ENCODE measurements around the gene TCAF1.
"Not testable (repeated sequence)": the region's sequence is repeated elsewhere in the genome, so short reads cannot be mapped to it uniquely, and the experiment has no call there.

Gene TCAF1

DNA sequence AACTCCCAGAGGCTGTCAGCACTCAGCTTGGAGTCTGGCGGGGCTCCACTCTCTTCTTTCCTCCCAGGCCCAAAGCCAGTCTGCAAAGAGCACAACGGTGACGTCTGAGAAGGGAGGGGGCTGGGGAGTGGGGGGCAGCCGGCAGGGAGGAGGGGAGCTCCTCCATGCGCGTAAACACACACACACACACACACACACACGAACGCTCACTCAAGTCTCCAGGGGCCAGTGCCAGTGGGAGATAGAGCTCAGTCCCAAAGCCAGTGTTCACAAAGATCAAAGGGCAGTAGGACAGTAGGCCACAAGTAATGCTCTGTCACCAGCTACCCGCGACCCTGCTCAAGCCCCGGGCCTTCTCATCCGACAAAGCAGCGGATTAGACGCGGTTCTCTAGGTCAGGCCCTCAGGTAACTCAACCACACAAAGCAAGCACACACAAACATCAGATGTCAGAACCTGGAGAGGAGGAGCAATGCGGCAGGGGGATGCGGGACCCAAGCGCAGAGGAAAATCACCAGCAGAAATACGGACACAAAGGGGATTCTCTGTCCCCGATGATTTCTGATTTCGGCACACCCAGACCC is 19.9 kb downstream of the TCAF1 start:
- Histone ChIP-seq H3K27me3 (ENCODE audit: control insufficient read depth, insufficient read depth, low read length) (no peaks in the 10 kb centered on the region), H3K4me1 (ENCODE audit: control insufficient read depth, insufficient read depth, low read length) (no peaks in the 10 kb centered on the region), H3K9me3 (replicated peaks; ENCODE audit: low read length) (no peaks in the 10 kb centered on the region), H3K36me3 (ENCODE audit: insufficient read depth, low read length) (peaks cover 3% of the 10 kb centered on the region), H3K4me2 (ENCODE audit: low read length) (peak overlapping the region; percentile 85), H3K4me3 (ENCODE audit: low read length) (peak overlapping the region; percentile 80), H3K9ac (ENCODE audit: low read depth, low read length) (peak overlapping the region; percentile 75)

DNA sequence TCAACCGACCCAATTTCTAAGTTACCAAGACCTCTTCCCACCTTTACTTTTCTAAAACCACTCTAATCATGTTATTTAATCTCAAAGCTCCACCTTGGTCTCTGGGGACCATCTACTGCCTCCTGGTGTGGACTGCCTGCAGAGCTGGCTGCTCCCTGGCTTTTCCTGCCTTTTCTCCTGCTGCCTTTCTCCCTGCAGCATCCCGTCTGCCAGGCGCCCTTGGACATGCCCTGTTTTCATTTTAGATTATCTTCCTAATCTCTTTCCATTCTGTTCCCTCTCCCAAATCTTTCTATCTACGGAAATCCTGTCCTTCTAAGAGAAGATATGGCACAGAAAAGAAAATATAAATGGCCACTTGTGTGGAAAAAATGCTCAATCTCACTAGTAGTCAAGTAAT is 23.1 kb downstream of the TCAF1 start:
- Histone ChIP-seq H3K27me3 (ENCODE audit: control insufficient read depth, insufficient read depth, low read length) (no peaks in the 10 kb centered on the region), H3K4me3 (ENCODE audit: low read length) (no peak overlapping the region), H3K36me3 (ENCODE audit: insufficient read depth, low read length) (peaks cover 27% of the 10 kb centered on the region), H3K4me1 (ENCODE audit: control insufficient read depth, insufficient read depth, low read length) (no peaks in the 10 kb centered on the region), H3K9ac (ENCODE audit: low read depth, low read length) (no peak overlapping the region), H3K9me3 (replicated peaks; ENCODE audit: low read length) (no peaks in the 10 kb centered on the region), H3K4me2 (ENCODE audit: low read length) (no peak overlapping the region)

DNA sequence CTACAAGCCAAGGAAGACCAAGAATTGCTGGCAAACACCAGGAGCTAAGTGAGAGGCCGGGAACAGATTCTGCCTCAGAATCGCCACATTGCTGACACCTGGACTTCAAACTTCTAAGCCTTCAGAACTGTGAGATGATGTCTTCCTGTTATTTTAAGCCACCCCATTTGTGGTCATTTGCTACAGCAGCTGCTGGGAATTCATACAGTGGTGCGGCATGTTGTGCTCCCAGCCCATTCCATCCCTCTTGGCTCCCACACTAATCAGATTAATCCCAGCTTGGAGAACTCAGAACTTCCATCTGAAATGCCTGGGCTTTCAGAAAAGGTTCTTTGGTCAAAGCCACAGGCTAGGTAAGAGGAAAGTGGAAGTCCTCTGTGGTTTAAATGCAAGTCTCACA is 24.9 kb downstream of the TCAF1 start:
- Histone ChIP-seq H3K9me3 (replicated peaks; ENCODE audit: low read length) (no peaks in the 10 kb centered on the region), H3K4me2 (ENCODE audit: low read length) (no peak overlapping the region), H3K9ac (ENCODE audit: low read depth, low read length) (no peak overlapping the region), H3K4me1 (ENCODE audit: control insufficient read depth, insufficient read depth, low read length) (no peaks in the 10 kb centered on the region), H3K36me3 (ENCODE audit: insufficient read depth, low read length) (peaks cover 27% of the 10 kb centered on the region), H3K27me3 (ENCODE audit: control insufficient read depth, insufficient read depth, low read length) (no peaks in the 10 kb centered on the region), H3K4me3 (ENCODE audit: low read length) (no peak overlapping the region)

DNA sequence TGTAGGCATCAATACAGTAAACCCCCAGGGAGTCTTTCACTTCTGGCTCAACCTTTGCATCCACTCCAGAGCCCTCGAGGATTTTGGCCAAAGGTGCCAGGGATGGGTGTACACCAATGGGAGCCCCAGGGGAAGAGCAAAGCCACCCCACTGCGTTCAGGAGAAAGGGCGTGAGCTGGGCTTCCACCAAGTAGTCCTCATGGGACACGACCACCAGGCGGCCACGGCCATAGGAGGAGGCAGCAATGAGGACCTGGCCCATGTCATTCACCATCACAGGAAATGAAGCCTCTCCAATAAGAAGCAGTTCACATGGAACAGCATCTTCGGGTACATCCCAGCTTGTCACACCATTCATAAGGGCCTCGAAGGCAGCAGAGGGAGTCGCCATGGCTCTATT is 25.8 kb downstream of the TCAF1 start:
- H3K9ac ChIP-seq (ENCODE audit: low read depth, low read length): no peak overlapping the region
- H3K9me3 ChIP-seq (replicated peaks; ENCODE audit: low read length): no peaks in the 10 kb centered on the region
- no peak overlapping the region for H3K4me3 ChIP-seq (ENCODE audit: low read length)
- no peaks in the 10 kb centered on the region for H3K4me1 ChIP-seq (ENCODE audit: control insufficient read depth, insufficient read depth, low read length)
- no peak overlapping the region for H3K4me2 ChIP-seq (ENCODE audit: low read length)
- no peaks in the 10 kb centered on the region for H3K27me3 ChIP-seq (ENCODE audit: control insufficient read depth, insufficient read depth, low read length)
- peaks cover 27% of the 10 kb centered on the region for H3K36me3 ChIP-seq (ENCODE audit: insufficient read depth, low read length)

DNA sequence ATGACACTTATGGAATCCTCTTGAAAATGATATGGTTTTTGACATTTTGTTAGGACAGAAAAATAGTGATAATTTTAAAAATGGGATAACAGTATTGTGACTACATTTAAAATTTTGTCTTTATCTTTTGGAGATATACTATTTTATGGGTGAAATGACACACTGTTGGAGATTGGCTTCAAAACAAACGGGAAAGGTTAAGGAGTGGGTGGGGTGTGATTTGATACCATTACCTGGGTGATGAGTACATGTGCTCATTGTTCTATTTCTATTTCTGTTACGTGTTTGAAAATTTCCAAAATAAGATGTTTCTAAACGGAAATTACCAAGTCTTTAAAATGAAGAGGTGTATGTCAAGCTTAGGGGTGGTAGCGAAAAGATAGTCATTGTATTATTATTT is 28.7 kb downstream of the TCAF1 start:
- not testable (repeated sequence) for H3K4me2 ChIP-seq (ENCODE audit: low read length); H3K9me3 ChIP-seq (replicated peaks; ENCODE audit: low read length); H3K9ac ChIP-seq (ENCODE audit: low read depth, low read length)

DNA sequence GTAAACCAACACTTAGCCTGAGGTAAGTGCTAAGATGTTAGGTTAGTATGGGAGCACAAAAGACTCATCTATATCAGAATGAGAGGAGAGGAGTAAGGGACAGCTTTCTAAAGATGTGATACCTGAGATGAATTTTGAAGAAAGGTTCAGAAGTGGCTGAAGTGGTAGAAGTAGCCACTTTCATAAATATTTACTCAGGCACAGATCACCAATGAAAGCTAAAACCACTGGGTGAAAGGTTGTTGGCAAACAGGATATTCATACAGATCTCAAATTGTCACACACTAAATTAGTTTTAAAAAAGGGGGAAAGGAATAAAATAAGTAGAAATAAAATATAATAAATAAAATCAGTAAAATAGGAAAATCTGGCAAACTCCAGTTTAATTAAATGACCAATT is 30.4 kb downstream of the TCAF1 start:
- not testable (repeated sequence) for H3K4me2 ChIP-seq (ENCODE audit: low read length); H3K4me1 ChIP-seq (ENCODE audit: control insufficient read depth, insufficient read depth, low read length); H3K4me3 ChIP-seq (ENCODE audit: low read length); H3K27me3 ChIP-seq (ENCODE audit: control insufficient read depth, insufficient read depth, low read length); H3K9ac ChIP-seq (ENCODE audit: low read depth, low read length); H3K9me3 ChIP-seq (replicated peaks; ENCODE audit: low read length)
- H3K36me3 ChIP-seq (ENCODE audit: insufficient read depth, low read length): peaks cover 20% of the 10 kb centered on the region

More for the DNA sequence above, 28.7 kb downstream of the TCAF1 start:
- not testable (repeated sequence) for H3K4me1 ChIP-seq (ENCODE audit: control insufficient read depth, insufficient read depth, low read length); H3K4me3 ChIP-seq (ENCODE audit: low read length); H3K27me3 ChIP-seq (ENCODE audit: control insufficient read depth, insufficient read depth, low read length)
- H3K36me3 ChIP-seq (ENCODE audit: insufficient read depth, low read length): peaks cover 24% of the 10 kb centered on the region

DNA sequence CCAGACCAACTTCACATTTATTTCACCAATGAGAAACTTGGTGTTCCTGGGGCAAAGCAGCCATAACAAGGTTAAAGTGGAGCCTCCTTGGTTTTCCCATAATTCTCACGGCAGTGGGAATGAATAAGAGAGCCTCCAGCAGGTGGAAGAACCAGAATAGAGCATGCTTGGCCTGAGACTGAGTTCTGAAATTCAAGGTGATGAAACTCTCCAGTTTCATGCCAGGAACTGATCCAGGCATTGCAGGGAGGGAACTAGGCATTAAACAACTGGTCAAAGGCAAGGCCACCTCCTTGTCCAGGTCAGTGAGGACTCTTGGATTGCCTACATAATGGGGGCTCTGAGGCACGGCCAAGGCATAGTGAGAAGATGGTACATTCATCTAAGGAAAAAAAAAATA is 44.0 kb downstream of the TCAF1 start:
- H3K4me3 ChIP-seq (ENCODE audit: low read length); H3K4me2 ChIP-seq (ENCODE audit: low read length); H3K27me3 ChIP-seq (ENCODE audit: control insufficient read depth, insufficient read depth, low read length); H3K36me3 ChIP-seq (ENCODE audit: insufficient read depth, low read length); H3K4me1 ChIP-seq (ENCODE audit: control insufficient read depth, insufficient read depth, low read length); H3K9me3 ChIP-seq (replicated peaks; ENCODE audit: low read length); H3K9ac ChIP-seq (ENCODE audit: low read depth, low read length): not testable (repeated sequence)

DNA sequence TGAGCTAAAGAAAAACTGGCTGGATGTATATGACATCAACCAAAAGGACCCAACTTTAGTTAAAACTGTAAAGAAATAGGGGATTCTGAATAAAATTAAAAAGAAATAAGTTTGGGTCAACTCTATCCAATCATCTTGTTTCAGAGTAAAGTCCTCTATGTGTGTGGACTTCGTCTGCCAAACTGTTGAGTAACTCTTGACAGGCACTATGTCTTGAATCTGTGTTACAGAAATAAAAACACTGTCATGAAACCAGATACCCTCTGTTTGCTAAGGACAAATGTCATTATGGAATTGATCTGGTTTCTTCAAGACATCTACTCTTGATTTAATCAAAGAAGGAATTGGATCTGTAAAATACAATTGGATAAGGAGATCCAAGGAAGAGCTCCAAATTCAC is 46.5 kb downstream of the TCAF1 start:
- H3K9ac ChIP-seq (ENCODE audit: low read depth, low read length); H3K36me3 ChIP-seq (ENCODE audit: insufficient read depth, low read length); H3K9me3 ChIP-seq (replicated peaks; ENCODE audit: low read length); H3K27me3 ChIP-seq (ENCODE audit: control insufficient read depth, insufficient read depth, low read length); H3K4me2 ChIP-seq (ENCODE audit: low read length); H3K4me3 ChIP-seq (ENCODE audit: low read length); H3K4me1 ChIP-seq (ENCODE audit: control insufficient read depth, insufficient read depth, low read length): not testable (repeated sequence)

DNA sequence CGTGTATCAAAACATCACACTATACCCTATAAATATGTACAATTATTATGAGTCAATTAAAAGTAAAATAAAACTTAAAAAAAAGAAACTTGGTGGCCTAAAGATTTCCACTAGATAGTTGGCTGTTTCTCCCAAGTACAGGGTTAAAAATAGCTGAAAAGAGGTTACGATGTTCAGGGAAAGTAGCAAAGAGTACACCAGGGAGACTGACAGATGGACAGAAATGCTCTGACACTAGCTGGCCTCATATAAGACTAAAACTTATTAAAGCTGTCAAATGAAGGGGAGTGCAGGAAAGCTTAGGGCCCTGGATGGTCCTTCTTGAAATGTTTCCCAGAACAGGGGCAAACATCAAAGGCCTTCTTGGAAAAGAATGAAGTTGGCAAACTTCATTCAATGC is 51.3 kb downstream of the TCAF1 start:
- no peaks in the 10 kb centered on the region for H3K4me1 ChIP-seq (ENCODE audit: control insufficient read depth, insufficient read depth, low read length)
- no peak overlapping the region for H3K4me2 ChIP-seq (ENCODE audit: low read length)
- H3K4me3 ChIP-seq (ENCODE audit: low read length): no peak overlapping the region
- H3K27me3 ChIP-seq (ENCODE audit: control insufficient read depth, insufficient read depth, low read length): no peaks in the 10 kb centered on the region
- H3K9me3 ChIP-seq (replicated peaks; ENCODE audit: low read length): no peaks in the 10 kb centered on the region
- no peaks in the 10 kb centered on the region for H3K36me3 ChIP-seq (ENCODE audit: insufficient read depth, low read length)
- no peak overlapping the region for H3K9ac ChIP-seq (ENCODE audit: low read depth, low read length)

DNA sequence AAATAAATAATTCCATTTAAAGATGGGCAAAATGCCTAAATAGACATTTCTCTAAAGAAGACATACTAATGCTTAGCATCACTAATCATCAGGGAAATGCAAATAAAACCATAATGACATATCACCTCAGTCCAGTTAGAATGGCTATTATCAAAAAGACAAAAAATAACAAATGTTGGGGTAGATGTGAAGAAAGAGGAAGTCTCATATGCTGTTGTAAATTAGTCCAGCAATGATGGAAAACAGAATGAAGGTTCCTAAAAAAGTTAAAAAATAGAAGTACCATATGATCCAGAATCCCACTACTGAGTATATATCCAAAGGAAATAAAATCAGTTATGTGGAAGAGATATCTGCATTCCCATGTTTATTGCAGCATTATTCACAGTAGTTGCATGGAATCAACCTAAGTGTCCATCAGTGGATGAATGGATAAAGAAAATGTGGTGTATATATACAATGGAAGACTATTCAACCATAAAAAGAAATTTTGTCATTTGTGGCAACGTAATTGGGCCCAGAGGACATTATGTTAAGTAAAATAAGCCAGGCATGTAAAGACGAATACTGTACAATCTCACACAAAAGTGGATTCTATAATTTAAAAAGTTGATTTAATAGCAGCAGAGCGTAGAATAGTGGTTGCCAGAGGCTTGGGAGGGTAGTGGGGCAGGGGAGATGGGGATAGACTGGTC is 52.0 kb downstream of the TCAF1 start:
- Histone ChIP-seq H3K9ac (ENCODE audit: low read depth, low read length) (no peak overlapping the region), H3K27me3 (ENCODE audit: control insufficient read depth, insufficient read depth, low read length) (no peaks in the 10 kb centered on the region), H3K4me1 (ENCODE audit: control insufficient read depth, insufficient read depth, low read length) (no peaks in the 10 kb centered on the region), H3K36me3 (ENCODE audit: insufficient read depth, low read length) (no peaks in the 10 kb centered on the region), H3K4me3 (ENCODE audit: low read length) (no peak overlapping the region), H3K4me2 (ENCODE audit: low read length) (no peak overlapping the region), H3K9me3 (replicated peaks; ENCODE audit: low read length) (no peaks in the 10 kb centered on the region)

DNA sequence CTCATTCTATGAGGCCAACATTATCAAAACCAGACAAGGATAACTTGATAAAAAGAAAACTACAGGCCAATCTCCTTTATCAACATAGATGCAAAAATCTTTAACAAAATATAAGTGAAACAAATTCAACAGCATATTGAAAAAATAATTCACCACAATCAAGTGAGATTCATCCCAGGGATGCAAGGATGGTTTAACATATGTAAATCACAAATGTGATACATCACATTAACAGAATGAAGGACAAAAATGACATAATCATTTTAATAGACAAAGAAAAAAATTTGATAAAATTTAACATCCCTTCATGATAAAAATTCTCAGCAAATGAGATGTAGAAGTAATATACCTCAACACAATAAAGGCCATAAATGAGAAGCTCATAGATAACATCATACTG is 53.8 kb downstream of the TCAF1 start:
- H3K4me1 ChIP-seq (ENCODE audit: control insufficient read depth, insufficient read depth, low read length): no peaks in the 10 kb centered on the region
- H3K27me3 ChIP-seq (ENCODE audit: control insufficient read depth, insufficient read depth, low read length): no peaks in the 10 kb centered on the region
- H3K36me3 ChIP-seq (ENCODE audit: insufficient read depth, low read length): no peaks in the 10 kb centered on the region
- H3K4me2 ChIP-seq (ENCODE audit: low read length): no peak overlapping the region
- no peaks in the 10 kb centered on the region for H3K9me3 ChIP-seq (replicated peaks; ENCODE audit: low read length)
- no peak overlapping the region for H3K9ac ChIP-seq (ENCODE audit: low read depth, low read length)
- no peak overlapping the region for H3K4me3 ChIP-seq (ENCODE audit: low read length)

DNA sequence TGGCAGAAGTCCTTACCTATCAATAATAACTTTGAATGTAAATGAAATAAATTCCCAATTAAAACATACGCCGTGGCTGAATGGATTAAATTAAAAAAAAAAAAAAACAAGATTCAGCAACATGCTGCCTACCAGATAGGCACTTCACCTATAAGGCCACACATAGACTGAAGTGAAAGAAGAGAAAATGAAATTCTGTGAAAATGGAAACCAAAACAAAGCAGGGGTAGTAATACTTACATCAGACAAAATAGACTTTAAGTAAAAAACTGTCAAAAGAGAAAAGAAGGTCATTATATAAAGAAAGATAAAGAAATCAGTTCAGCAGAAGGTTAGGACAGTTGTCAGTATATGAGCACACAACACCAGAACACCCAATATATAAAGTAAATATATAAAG is 55.3 kb downstream of the TCAF1 start:
- Histone ChIP-seq H3K4me1 (ENCODE audit: control insufficient read depth, insufficient read depth, low read length) (no peaks in the 10 kb centered on the region), H3K36me3 (ENCODE audit: insufficient read depth, low read length) (no peaks in the 10 kb centered on the region), H3K9me3 (replicated peaks; ENCODE audit: low read length) (no peaks in the 10 kb centered on the region), H3K9ac (ENCODE audit: low read depth, low read length) (no peak overlapping the region), H3K4me2 (ENCODE audit: low read length) (no peak overlapping the region), H3K27me3 (ENCODE audit: control insufficient read depth, insufficient read depth, low read length) (no peaks in the 10 kb centered on the region), H3K4me3 (ENCODE audit: low read length) (no peak overlapping the region)

Measured in skeletal muscle satellite cell (primary cell).